ENCODE measurements around the gene PRCC.

The PRCC gene

GRCh38 chr1:156746728-156747631 lies 20.4 kb upstream of the PRCC start:
- peak overlapping the region; percentile 88 for H3K9ac ChIP-seq (ENCODE audit: low read depth, low read length)
- peaks cover 24% of the 10 kb centered on the region for H3K36me3 ChIP-seq (ENCODE audit: control insufficient read depth, insufficient read depth, low read length)
- peaks cover 33% of the 10 kb centered on the region for H3K4me1 ChIP-seq (ENCODE audit: control insufficient read depth, insufficient read depth, low read length)
- H3K27me3 ChIP-seq (ENCODE audit: control insufficient read depth, insufficient read depth, low read length), result peaks cover 4% of the 10 kb centered on the region
- H3K4me3 ChIP-seq (ENCODE audit: low read depth, low read length), result peak overlapping the region; percentile 76
- H3K9me3 ChIP-seq (ENCODE audit: control insufficient read depth, insufficient read depth, low read length), result no peaks in the 10 kb centered on the region

- Histone ChIP-seq H3K9ac (ENCODE audit: low read depth, low read length) (peak overlapping the region; percentile 54), H3K36me3 (ENCODE audit: control insufficient read depth, insufficient read depth, low read length) (peaks cover 24% of the 10 kb centered on the region), H3K27me3 (ENCODE audit: control insufficient read depth, insufficient read depth, low read length) (peaks cover 4% of the 10 kb centered on the region), H3K4me3 (ENCODE audit: low read depth, low read length) (peak overlapping the region; percentile 56), H3K4me1 (ENCODE audit: control insufficient read depth, insufficient read depth, low read length) (peaks cover 38% of the 10 kb centered on the region), H3K9me3 (ENCODE audit: control insufficient read depth, insufficient read depth, low read length) (no peaks in the 10 kb centered on the region)
Measured at GRCh38 chr1:156747742-156748669, 19.3 kb upstream of the PRCC start.

- Histone ChIP-seq H3K9ac (ENCODE audit: low read depth, low read length) (peak overlapping the region; percentile 54), H3K4me3 (ENCODE audit: low read depth, low read length) (peak overlapping the region; percentile 19), H3K4me1 (ENCODE audit: control insufficient read depth, insufficient read depth, low read length) (peaks cover 39% of the 10 kb centered on the region), H3K27me3 (ENCODE audit: control insufficient read depth, insufficient read depth, low read length) (peaks cover 4% of the 10 kb centered on the region), H3K36me3 (ENCODE audit: control insufficient read depth, insufficient read depth, low read length) (peaks cover 15% of the 10 kb centered on the region), H3K9me3 (ENCODE audit: control insufficient read depth, insufficient read depth, low read length) (no peaks in the 10 kb centered on the region)
Measured at GRCh38 chr1:156748670-156749418, 18.5 kb upstream of the PRCC start.

GRCh38 chr1:156749419-156750118 lies 17.8 kb upstream of the PRCC start:
- H3K9ac ChIP-seq (ENCODE audit: low read depth, low read length), result no peak overlapping the region
- peaks cover 4% of the 10 kb centered on the region for H3K27me3 ChIP-seq (ENCODE audit: control insufficient read depth, insufficient read depth, low read length)
- no peaks in the 10 kb centered on the region for H3K9me3 ChIP-seq (ENCODE audit: control insufficient read depth, insufficient read depth, low read length)
- H3K36me3 ChIP-seq (ENCODE audit: control insufficient read depth, insufficient read depth, low read length), result peaks cover 10% of the 10 kb centered on the region
- H3K4me3 ChIP-seq (ENCODE audit: low read depth, low read length), result peak overlapping the region; percentile 81
- H3K4me1 ChIP-seq (ENCODE audit: control insufficient read depth, insufficient read depth, low read length), result peaks cover 39% of the 10 kb centered on the region

GRCh38 chr1:156750191-156750672 lies 17.1 kb upstream of the PRCC start:
- H3K36me3 ChIP-seq (ENCODE audit: control insufficient read depth, insufficient read depth, low read length), result peaks cover 6% of the 10 kb centered on the region
- H3K4me3 ChIP-seq (ENCODE audit: low read depth, low read length), result peak overlapping the region; percentile 81
- H3K9me3 ChIP-seq (ENCODE audit: control insufficient read depth, insufficient read depth, low read length), result no peaks in the 10 kb centered on the region
- peaks cover 39% of the 10 kb centered on the region for H3K4me1 ChIP-seq (ENCODE audit: control insufficient read depth, insufficient read depth, low read length)
- peaks cover 4% of the 10 kb centered on the region for H3K27me3 ChIP-seq (ENCODE audit: control insufficient read depth, insufficient read depth, low read length)
- H3K9ac ChIP-seq (ENCODE audit: low read depth, low read length), result peak overlapping the region; percentile 62

- Histone ChIP-seq H3K4me1 (ENCODE audit: control insufficient read depth, insufficient read depth, low read length) (peaks cover 37% of the 10 kb centered on the region), H3K27me3 (ENCODE audit: control insufficient read depth, insufficient read depth, low read length) (peaks cover 4% of the 10 kb centered on the region), H3K9ac (ENCODE audit: low read depth, low read length) (peak overlapping the region; percentile 62), H3K36me3 (ENCODE audit: control insufficient read depth, insufficient read depth, low read length) (peaks cover 6% of the 10 kb centered on the region), H3K4me3 (ENCODE audit: low read depth, low read length) (peak overlapping the region; percentile 81), H3K9me3 (ENCODE audit: control insufficient read depth, insufficient read depth, low read length) (no peaks in the 10 kb centered on the region)
Measured at GRCh38 chr1:156750711-156751450, 16.5 kb upstream of the PRCC start.

- H3K9me3 ChIP-seq (ENCODE audit: control insufficient read depth, insufficient read depth, low read length), result no peaks in the 10 kb centered on the region
- H3K36me3 ChIP-seq (ENCODE audit: control insufficient read depth, insufficient read depth, low read length), result peaks cover 6% of the 10 kb centered on the region
- H3K4me3 ChIP-seq (ENCODE audit: low read depth, low read length), result peak within 1 kb of the TSS; percentile 99
- H3K9ac ChIP-seq (ENCODE audit: low read depth, low read length), result peak within 1 kb of the TSS; percentile 97
- peaks cover 4% of the 10 kb centered on the region for H3K27me3 ChIP-seq (ENCODE audit: control insufficient read depth, insufficient read depth, low read length)
- H3K4me1 ChIP-seq (ENCODE audit: control insufficient read depth, insufficient read depth, low read length), result peaks cover 32% of the 10 kb centered on the region
Measured at GRCh38 chr1:156751451-156751756, 15.9 kb upstream of the PRCC start, which contains the start of gene HDGF. Gene HDGF, minus strand, starts transcription at chr1:156751675. Its CDS starts 246 bp downstream, at chr1:156751429.

GRCh38 chr1:156751757-156752481 lies 15.4 kb upstream of the PRCC start:
- Histone ChIP-seq H3K9me3 (ENCODE audit: control insufficient read depth, insufficient read depth, low read length) (no peaks in the 10 kb centered on the region), H3K4me1 (ENCODE audit: control insufficient read depth, insufficient read depth, low read length) (peaks cover 31% of the 10 kb centered on the region), H3K4me3 (ENCODE audit: low read depth, low read length) (peak overlapping the region; percentile 99), H3K9ac (ENCODE audit: low read depth, low read length) (peak overlapping the region; percentile 97), H3K36me3 (ENCODE audit: control insufficient read depth, insufficient read depth, low read length) (peaks cover 6% of the 10 kb centered on the region), H3K27me3 (ENCODE audit: control insufficient read depth, insufficient read depth, low read length) (peaks cover 4% of the 10 kb centered on the region)

- Histone ChIP-seq H3K4me3 (ENCODE audit: low read depth, low read length) (peak overlapping the region; percentile 99), H3K27me3 (ENCODE audit: control insufficient read depth, insufficient read depth, low read length) (peaks cover 4% of the 10 kb centered on the region), H3K4me1 (ENCODE audit: control insufficient read depth, insufficient read depth, low read length) (peaks cover 26% of the 10 kb centered on the region), H3K9ac (ENCODE audit: low read depth, low read length) (no peak overlapping the region), H3K9me3 (ENCODE audit: control insufficient read depth, insufficient read depth, low read length) (no peaks in the 10 kb centered on the region), H3K36me3 (ENCODE audit: control insufficient read depth, insufficient read depth, low read length) (peaks cover 6% of the 10 kb centered on the region)
Measured at GRCh38 chr1:156752843-156753482, 14.4 kb upstream of the PRCC start.

Measured in iPS-15b (cell line).